HG03354 (cell line): ENCODE results near the gene PDE8A.
A peak's percentile ranks its signal among the peaks of the same experiment; 100 is the strongest.

Experiments
- ATAC-seq: cut with Tn5 transposase; IDR thresholded peaks from one replicate; pipeline ENCODE4 v1.9.1; 2021; ENCODE audit warnings: mild to moderate bottlenecking; ENCODE audit not compliant: unreplicated experiment, poor library complexity, severe bottlenecking

Gene PDE8A

GRCh38 chr15:85027421-85027820 lies 45.8 kb downstream of the PDE8A start:
- no peak for ATAC-seq

- no peak for ATAC-seq
These were observed 46.8 kb downstream of the PDE8A start for GRCh38 chr15:85028416-85028815.

- no peak for ATAC-seq
These were observed 47.6 kb downstream of the PDE8A start for GRCh38 chr15:85029221-85029620.

GRCh38 chr15:85030301-85030929 lies 48.8 kb downstream of the PDE8A start:
- ATAC-seq = no peak

- ATAC-seq = no peak
These were observed 49.7 kb downstream of the PDE8A start for GRCh38 chr15:85031086-85031943.

- ATAC-seq = no peak
These were observed 50.4 kb downstream of the PDE8A start for GRCh38 chr15:85031944-85032558.

GRCh38 chr15:85033148-85033547 lies 51.5 kb downstream of the PDE8A start:
- ATAC-seq = no peak

GRCh38 chr15:85034276-85034675 lies 52.6 kb downstream of the PDE8A start:
- no peak for ATAC-seq

- no peak for ATAC-seq
These were observed 54.3 kb downstream of the PDE8A start for GRCh38 chr15:85035980-85036379.

GRCh38 chr15:85036716-85037115 lies 55.1 kb downstream of the PDE8A start:
- ATAC-seq = no peak

- no peak for ATAC-seq
These were observed 56.0 kb downstream of the PDE8A start for GRCh38 chr15:85037641-85038040.

GRCh38 chr15:85041230-85041629 lies 59.6 kb downstream of the PDE8A start:
- ATAC-seq = no peak

- peak; percentile 52 for ATAC-seq
These were observed 62.7 kb downstream of the PDE8A start for GRCh38 chr15:85044251-85044853.

- ATAC-seq = peak; percentile 25
These were observed 63.2 kb downstream of the PDE8A start for GRCh38 chr15:85044894-85045293.

GRCh38 chr15:85045615-85046014 lies 64.0 kb downstream of the PDE8A start:
- no peak for ATAC-seq

- ATAC-seq = peak; percentile 63
These were observed 65.8 kb downstream of the PDE8A start for GRCh38 chr15:85047271-85047948.

- ATAC-seq = no peak
These were observed 66.8 kb downstream of the PDE8A start for GRCh38 chr15:85048430-85048829.

- ATAC-seq = no peak
These were observed 68.1 kb downstream of the PDE8A start for GRCh38 chr15:85049805-85050204.

- no peak for ATAC-seq
These were observed 78.1 kb downstream of the PDE8A start for GRCh38 chr15:85059734-85060133.

- no peak for ATAC-seq
These were observed 80.9 kb downstream of the PDE8A start for GRCh38 chr15:85062560-85062959.
